ENCODE data around the gene PRR36. TPM values are rescaled to one million over a fixed set of nuclear protein-coding genes. Genes with fewer than 3 reads are reported as not detected.

Gene PRR36
- total RNA-seq, 2 experiments from 2014 or later = 0.17 TPM; not detected in 1

GRCh38 chr19:7819337-7819736 lies 54.9 kb downstream of the PRR36 start:
- ChIA-PET POLR2A (interaction anchor here (0.6 kb wide), 2 partner anchors 621 to 665 kb away, joined by 3 read pairs; no protein-coding TSS in a partner anchor), CTCF (ENCODE audit: unreplicated experiment) (interaction anchor here (0.5 kb wide), 1 partner anchor 625 kb away, joined by 3 read pairs; no protein-coding TSS in a partner anchor)
- no peak for TF ChIP-seq EZH2phosphoT487 (IDR thresholded peaks at IDR 0.05; ENCODE audit: borderline replicate concordance, low read depth, low read length)
- Histone ChIP-seq H4K20me1 (ENCODE audit: insufficient read depth, low read length) (no peaks in the 10 kb centered on the region), H3K79me2 (ENCODE audit: insufficient read depth, low read depth, low read length) (no peaks in the 10 kb centered on the region), H3K9me2 (ENCODE audit: insufficient read depth, low read length) (no peaks in the 10 kb centered on the region), H3K36me3 (ENCODE audit: insufficient read depth, low read length) (no peaks in the 10 kb centered on the region), H3K4me1 (ENCODE audit: insufficient read depth, low read length, poor library complexity, severe bottlenecking) (no peaks in the 10 kb centered on the region), H3K9me3 (ENCODE audit: low read length) (0 out of 2 replicates have a peak, but pooled peaks cover 5% of the 10 kb centered on the region), H2AFZ (ENCODE audit: low read length) (no peak overlapping the region), H3K4me2 (ENCODE audit: low read length) (no peak overlapping the region), H3K4me3 (ENCODE audit: low read depth, low read length, poor library complexity, severe bottlenecking) (no peak overlapping the region), H3K27ac (ENCODE audit: low read depth, low read length, poor library complexity, severe bottlenecking) (no peak overlapping the region)
- DNase-seq (ENCODE audit: low spot score) = no peak
- BruUV-seq (replicated peaks) = no TSS peak
- intact Hi-C loops (cut with micrococcal nuclease; ENCODE audit: unreplicated experiment) = no loop called here

- Histone ChIP-seq H3K36me3 (ENCODE audit: insufficient read depth, low read length) (no peaks in the 10 kb centered on the region), H3K4me1 (ENCODE audit: insufficient read depth, low read length, poor library complexity, severe bottlenecking) (no peaks in the 10 kb centered on the region), H3K4me2 (ENCODE audit: low read length) (no peak overlapping the region), H2AFZ (ENCODE audit: low read length) (no peak overlapping the region), H3K79me2 (ENCODE audit: insufficient read depth, low read depth, low read length) (no peaks in the 10 kb centered on the region), H3K9me3 (ENCODE audit: low read length) (0 out of 2 replicates have a peak, but pooled peaks cover 5% of the 10 kb centered on the region), H3K4me3 (ENCODE audit: low read depth, low read length, poor library complexity, severe bottlenecking) (no peak overlapping the region), H3K9me2 (ENCODE audit: insufficient read depth, low read length) (no peaks in the 10 kb centered on the region), H3K27ac (ENCODE audit: low read depth, low read length, poor library complexity, severe bottlenecking) (no peak overlapping the region), H4K20me1 (ENCODE audit: insufficient read depth, low read length) (no peaks in the 10 kb centered on the region)
- intact Hi-C loops (cut with micrococcal nuclease; ENCODE audit: unreplicated experiment) = no loop called here
- CTCF ChIA-PET (ENCODE audit: unreplicated experiment) = no interaction called here
- no peak for DNase-seq (ENCODE audit: low spot score)
- TF ChIP-seq EZH2phosphoT487 (IDR thresholded peaks at IDR 0.05; ENCODE audit: borderline replicate concordance, low read depth, low read length) (no peak), CTCF (conservative IDR thresholded peaks at IDR 0.05; ENCODE audit: low read length) (no peak)
- BruUV-seq (replicated peaks) = no TSS peak
- POLR2A ChIA-PET = interaction anchor here (0.6 kb wide), 2 partner anchors 620 to 665 kb away, joined by 3 read pairs; no protein-coding TSS in a partner anchor
Measured at GRCh38 chr19:7818806-7819205, 55.4 kb downstream of the PRR36 start.

Other genes starting within 250 kb of the PRR36 start
- gene XAB2, start 244.8 kb downstream of the PRR36 start, total RNA-seq (2014; rRNA removed; shearing (Covaris generic)) = 35.0 and 36.6 TPM in 2 replicates
- gene XAB2, start 244.8 kb downstream of the PRR36 start, total RNA-seq (2022) = 39.7 and 39.9 TPM in 2 replicates
- 48.8 and 65.4 TPM in 2 replicates for gene PET100, start 244.6 kb downstream of the PRR36 start, total RNA-seq (2014; rRNA removed; shearing (Covaris generic))
- gene PET100, start 244.6 kb downstream of the PRR36 start, total RNA-seq (2022) = 111 and 118 TPM in 2 replicates
- gene PCP2, start 240.7 kb downstream of the PRR36 start, total RNA-seq (2014; rRNA removed; shearing (Covaris generic)) = 0.82 TPM in 1 of 2 replicates, not detected in the other
- gene PCP2, start 240.7 kb downstream of the PRR36 start, total RNA-seq (2022) = 2.0 and 2.1 TPM in 2 replicates
- gene STXBP2, start 237.3 kb downstream of the PRR36 start, total RNA-seq (2014; rRNA removed; shearing (Covaris generic)) = 27.7 and 43.0 TPM in 2 replicates
- 121 and 138 TPM in 2 replicates for gene STXBP2, start 237.3 kb downstream of the PRR36 start, total RNA-seq (2022)
- gene RETN, start 205.3 kb downstream of the PRR36 start, total RNA-seq (2014; rRNA removed; shearing (Covaris generic)) = not detected in 2 replicates
- gene RETN, start 205.3 kb downstream of the PRR36 start, total RNA-seq (2022) = not detected in 2 replicates
- 0.22 and 0.28 TPM in 2 replicates for gene MCEMP1, start 197.3 kb downstream of the PRR36 start, total RNA-seq (2014; rRNA removed; shearing (Covaris generic))
- not detected in 2 replicates for gene MCEMP1, start 197.3 kb downstream of the PRR36 start, total RNA-seq (2022)
- gene TRAPPC5, start 193.6 kb downstream of the PRR36 start, total RNA-seq (2014; rRNA removed; shearing (Covaris generic)) = 78.4 and 91.5 TPM in 2 replicates
- gene TRAPPC5, start 193.6 kb downstream of the PRR36 start, total RNA-seq (2022) = 115 and 150 TPM in 2 replicates
- 3.3 and 3.7 TPM in 2 replicates for gene FCER2, start 172.3 kb downstream of the PRR36 start, total RNA-seq (2014; rRNA removed; shearing (Covaris generic))
- gene FCER2, start 172.3 kb downstream of the PRR36 start, total RNA-seq (2022) = 3.9 and 4.6 TPM in 2 replicates
- gene CLEC4G, start 142.3 kb downstream of the PRR36 start, total RNA-seq (2014; rRNA removed; shearing (Covaris generic)) = not detected in 2 replicates
- gene CLEC4G, start 142.3 kb downstream of the PRR36 start, total RNA-seq (2022) = not detected in 2 replicates
- gene CD209, start 126.9 kb downstream of the PRR36 start, total RNA-seq (2014; rRNA removed; shearing (Covaris generic)) = not detected in 2 replicates
- gene CD209, start 126.9 kb downstream of the PRR36 start, total RNA-seq (2022) = not detected in 2 replicates
- not detected in 2 replicates for gene CLEC4M, start 111.1 kb downstream of the PRR36 start, total RNA-seq (2014; rRNA removed; shearing (Covaris generic))
- not detected in 2 replicates for gene CLEC4M, start 111.1 kb downstream of the PRR36 start, total RNA-seq (2022)
- gene EVI5L, start 44.2 kb downstream of the PRR36 start, total RNA-seq (2014; rRNA removed; shearing (Covaris generic)) = 2.7 and 7.4 TPM in 2 replicates
- 5.5 and 5.9 TPM in 2 replicates for gene EVI5L, start 44.2 kb downstream of the PRR36 start, total RNA-seq (2022)
- 0.08 TPM in 1 of 2 replicates, not detected in the other for gene LRRC8E, start 14.1 kb upstream of the PRR36 start, total RNA-seq (2014; rRNA removed; shearing (Covaris generic))
- gene LRRC8E, start 14.1 kb upstream of the PRR36 start, total RNA-seq (2022) = not detected in 2 replicates
- 19.4 and 23.2 TPM in 2 replicates for gene MAP2K7, start 29.5 kb upstream of the PRR36 start, total RNA-seq (2014; rRNA removed; shearing (Covaris generic))
- 44.5 and 48.1 TPM in 2 replicates for gene MAP2K7, start 29.5 kb upstream of the PRR36 start, total RNA-seq (2022)
- gene TGFBR3L, start 40.4 kb upstream of the PRR36 start, total RNA-seq (2014; rRNA removed; shearing (Covaris generic)) = 0.13 TPM in 1 of 2 replicates, not detected in the other
- gene TGFBR3L, start 40.4 kb upstream of the PRR36 start, total RNA-seq (2022) = 0.61 and 0.74 TPM in 2 replicates
- gene SNAPC2, start 45.9 kb upstream of the PRR36 start, total RNA-seq (2014; rRNA removed; shearing (Covaris generic)) = 4.9 and 21.6 TPM in 2 replicates
- 6.2 and 8.2 TPM in 2 replicates for gene SNAPC2, start 45.9 kb upstream of the PRR36 start, total RNA-seq (2022)
- gene CTXN1, start 51.7 kb upstream of the PRR36 start, total RNA-seq (2014; rRNA removed; shearing (Covaris generic)) = 0.13 TPM in 1 of 2 replicates, not detected in the other
- 0.98 and 1.0 TPM in 2 replicates for gene CTXN1, start 51.7 kb upstream of the PRR36 start, total RNA-seq (2022)
- 86.0 and 89.0 TPM in 2 replicates for gene TIMM44, start 69.3 kb upstream of the PRR36 start, total RNA-seq (2014; rRNA removed; shearing (Covaris generic))
- gene TIMM44, start 69.3 kb upstream of the PRR36 start, total RNA-seq (2022) = 97.6 and 116 TPM in 2 replicates
- gene ELAVL1, start 131.3 kb upstream of the PRR36 start, total RNA-seq (2014; rRNA removed; shearing (Covaris generic)) = 43.5 and 65.4 TPM in 2 replicates
- 162 and 168 TPM in 2 replicates for gene ELAVL1, start 131.3 kb upstream of the PRR36 start, total RNA-seq (2022)
- 0.88 TPM in 1 of 2 replicates, not detected in the other for gene CCL25, start 178.4 kb upstream of the PRR36 start, total RNA-seq (2014; rRNA removed; shearing (Covaris generic))
- 0.57 and 0.70 TPM in 2 replicates for gene CCL25, start 178.4 kb upstream of the PRR36 start, total RNA-seq (2022)

All from OCI-LY7 (cell line).